GM23338 (cell line): ENCODE measurements around the gene SLC6A5. TPM values are rescaled to one million over a fixed set of nuclear protein-coding genes. Genes with fewer than 3 reads are reported as not detected.

Experiments
- ATAC-seq: fragments of 200-7000 bp; cut with Tn5 transposase; 3 replicates; pipeline ENCODE4 v1.9.1; 2020
- DNase-seq: peaks from one replicate; pipeline ENCODE4 v3.0.0-alpha.2; 2015; ENCODE audit warnings: low spot score
- H2AFZ ChIP-seq: fragments of 200-600 bp; sonication (generic); 2 replicates; pipeline ENCODE4 v1.8.0; 2016; ENCODE audit warnings: antibody characterized with exemption, mild to moderate bottlenecking, moderate library complexity
- H3F3A ChIP-seq: fragments of 200-600 bp; sonication (generic); replicated peaks from 2 replicates; pipeline ENCODE4 v1.8.0; 2017; ENCODE audit warnings: antibody characterized with exemption, mixed run types, low read depth
- H3K27ac ChIP-seq: fragments of 200-600 bp; sonication (generic); 2 replicates; pipeline ENCODE4 v1.6.1; 2016; ENCODE audit warnings: low read depth
- H3K27me3 ChIP-seq: fragments of 200-600 bp; sonication (generic); 2 replicates; pipeline ENCODE4 v1.8.0; 2016; ENCODE audit warnings: mild to moderate bottlenecking, mixed run types, moderate library complexity; ENCODE audit not compliant: insufficient read depth
- H3K36me3 ChIP-seq: fragments of 200-600 bp; sonication (generic); 2 replicates; pipeline ENCODE4 v1.8.0; 2016; ENCODE audit warnings: mild to moderate bottlenecking; ENCODE audit not compliant: insufficient read depth
- H3K4me1 ChIP-seq: fragments of 200-600 bp; sonication (generic); 2 replicates; pipeline ENCODE4 v1.8.0; 2016; ENCODE audit warnings: mild to moderate bottlenecking, moderate library complexity; ENCODE audit not compliant: insufficient read depth
- H3K4me2 ChIP-seq: fragments of 200-600 bp; sonication (generic); 2 replicates; pipeline ENCODE4 v1.7.1; 2017; ENCODE audit warnings: mixed run types
- H3K4me3 ChIP-seq: fragments of 200-600 bp; sonication (generic); 2 replicates; pipeline ENCODE4 v1.6.1; 2016; ENCODE audit warnings: mixed run types
- H3K79me2 ChIP-seq: fragments of 200-600 bp; sonication (generic); replicated peaks from 2 replicates; pipeline ENCODE4 v1.8.0; 2017; ENCODE audit warnings: mild to moderate bottlenecking; ENCODE audit not compliant: insufficient read depth
- H3K9me2 ChIP-seq: fragments of 200-600 bp; sonication (generic); 2 replicates; pipeline ENCODE4 v1.8.0; 2017; ENCODE audit not compliant: insufficient read depth
- H4K20me1 ChIP-seq: fragments of 200-600 bp; sonication (generic); replicated peaks from 2 replicates; pipeline ENCODE4 v1.8.0; 2017; ENCODE audit warnings: mild to moderate bottlenecking; ENCODE audit not compliant: insufficient read depth
- H3K27ac Mint-ChIP-seq: 2 replicates; pipeline ENCODE4 v1.8.0; 2020; ENCODE audit warnings: inconsistent platforms, mild to moderate bottlenecking, moderate library complexity, mixed read lengths
- H3K27me3 Mint-ChIP-seq: 3 replicates; pipeline ENCODE4 v1.8.0; 2022; ENCODE audit warnings: low read depth, mild to moderate bottlenecking, moderate library complexity, mixed read lengths, inconsistent platforms; ENCODE audit not compliant: insufficient read depth, poor library complexity
- H3K36me3 Mint-ChIP-seq: 3 replicates; pipeline ENCODE4 v1.8.0; 2021; ENCODE audit warnings: low read depth, mild to moderate bottlenecking, inconsistent platforms, moderate library complexity, mixed read lengths
- H3K4me1 Mint-ChIP-seq: 3 replicates; pipeline ENCODE4 v1.8.0; 2020; ENCODE audit warnings: mild to moderate bottlenecking, inconsistent platforms, mixed read lengths
- H3K4me3 Mint-ChIP-seq: 3 replicates; pipeline ENCODE4 v1.8.0; 2021; ENCODE audit warnings: moderate library complexity, mild to moderate bottlenecking, inconsistent platforms, mixed read lengths
- H3K9me3 Mint-ChIP-seq: 3 replicates; pipeline ENCODE4 v1.8.0; 2020; ENCODE audit warnings: moderate library complexity, mild to moderate bottlenecking, inconsistent platforms, mixed read lengths
- CREB1 ChIP-seq: fragments of 250-450 bp; sonication (Bioruptor Pico); IDR thresholded peaks from 2 replicates; pipeline ENCODE4 v1.5.0; 2020; ENCODE audit warnings: low read depth, mild to moderate bottlenecking, moderate library complexity
- EZH2 ChIP-seq: fragments of 200-600 bp; sonication (generic); IDR thresholded peaks from one replicate; pipeline ENCODE4 v1.8.0; 2017; ENCODE audit warnings: antibody characterized with exemption, mild to moderate bottlenecking, low read depth; ENCODE audit not compliant: unreplicated experiment
- EZH2phosphoT487 ChIP-seq: fragments of 200-600 bp; sonication (generic); IDR thresholded peaks from one replicate; pipeline ENCODE4 v1.8.1; 2018; ENCODE audit warnings: antibody characterized with exemption; ENCODE audit not compliant: unreplicated experiment
- ZNF331 ChIP-seq: fragments of 250-450 bp; sonication (Bioruptor Pico); IDR thresholded peaks from 2 replicates; pipeline ENCODE4 v1.5.0; 2020; ENCODE audit warnings: low read depth, mild to moderate bottlenecking, moderate library complexity
- polyA plus RNA-seq: library from polyadenylated mRNA; unstranded; fragments of >200 nt; fragmentation: Nextera tagmentation; extraction: Ambion mirVana; gene quantifications from 2 replicates; pipeline ENCODE4 v1.2.1, GENCODE V29; 2016
- total RNA-seq: library from RNA; depleted of rRNA; stranded (reverse); fragments of >200 nt; shearing (Covaris generic); gene quantifications from 2 replicates; pipeline ENCODE4 v1.2.3, GENCODE V29; 2014
- TF ChIP-seq, protein P1 (sequence below), 2 experiments: fragments of 200-600 bp in 1 of 2; sonication (generic) in 1 of 2; conservative IDR thresholded peaks; 2 replicates each; pipeline versions ENCODE4 v1.5.1 to v1.6.1; 2016 to 2017; ENCODE audit warnings: antibody characterized with exemption in 2 of 2, low read depth in 2 of 2, mild to moderate bottlenecking in 2 of 2, moderate library complexity in 1 of 2
- TF ChIP-seq, protein P2 (sequence below): fragments of 250-450 bp; sonication (Bioruptor Pico); IDR thresholded peaks from 2 replicates; pipeline ENCODE4 v1.5.0; 2020; ENCODE audit warnings: mild to moderate bottlenecking, moderate library complexity

Gene SLC6A5
- total and polyA plus RNA-seq, 2 experiments from 2014 or later, result not detected

DNA sequence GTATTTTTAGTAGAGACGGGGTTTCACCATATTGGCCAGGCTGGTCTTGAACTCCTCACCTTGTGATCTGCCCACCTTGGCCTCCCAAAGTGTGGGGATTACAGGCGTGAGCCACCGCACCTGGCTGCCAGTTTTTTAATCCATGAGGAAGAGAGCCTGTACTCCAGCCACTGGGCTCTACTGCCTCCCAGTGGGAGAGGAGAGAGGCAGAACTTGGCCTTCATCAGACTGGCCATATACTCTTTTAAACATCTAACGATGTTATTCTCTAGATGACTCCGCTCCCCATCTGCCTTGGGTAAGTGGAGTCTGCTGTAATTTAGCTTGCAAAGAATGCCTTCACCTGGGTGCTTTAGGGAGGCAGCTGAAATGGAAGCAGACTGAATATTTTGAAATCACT is 34.6 kb downstream of the SLC6A5 start:
- Mint-ChIP-seq H3K9me3 (no peaks in the 10 kb centered on the region; the same call in 2 of the 3 replicates), H3K4me1 (peaks cover 24% of the 10 kb centered on the region), H3K36me3 (no peaks in the 10 kb centered on the region), H3K4me3 (no peak overlapping the region), H3K27me3 (peaks cover 3% of the 10 kb centered on the region), H3K27ac (no peak overlapping the region)
- no peaks in the 10 kb centered on the region for H3K36me3 ChIP-seq
- H3K27me3 ChIP-seq, result no peaks in the 10 kb centered on the region
- no peak overlapping the region for H3K4me3 ChIP-seq
- H2AFZ ChIP-seq, result no peak overlapping the region
- H3K4me1 ChIP-seq, result peaks cover 7% of the 10 kb centered on the region; the same call in 1 of the 2 replicates
- no peaks in the 10 kb centered on the region; the same call in 1 of the 2 replicates for H3K9me2 ChIP-seq
- TF ChIP-seq, protein P1, sequence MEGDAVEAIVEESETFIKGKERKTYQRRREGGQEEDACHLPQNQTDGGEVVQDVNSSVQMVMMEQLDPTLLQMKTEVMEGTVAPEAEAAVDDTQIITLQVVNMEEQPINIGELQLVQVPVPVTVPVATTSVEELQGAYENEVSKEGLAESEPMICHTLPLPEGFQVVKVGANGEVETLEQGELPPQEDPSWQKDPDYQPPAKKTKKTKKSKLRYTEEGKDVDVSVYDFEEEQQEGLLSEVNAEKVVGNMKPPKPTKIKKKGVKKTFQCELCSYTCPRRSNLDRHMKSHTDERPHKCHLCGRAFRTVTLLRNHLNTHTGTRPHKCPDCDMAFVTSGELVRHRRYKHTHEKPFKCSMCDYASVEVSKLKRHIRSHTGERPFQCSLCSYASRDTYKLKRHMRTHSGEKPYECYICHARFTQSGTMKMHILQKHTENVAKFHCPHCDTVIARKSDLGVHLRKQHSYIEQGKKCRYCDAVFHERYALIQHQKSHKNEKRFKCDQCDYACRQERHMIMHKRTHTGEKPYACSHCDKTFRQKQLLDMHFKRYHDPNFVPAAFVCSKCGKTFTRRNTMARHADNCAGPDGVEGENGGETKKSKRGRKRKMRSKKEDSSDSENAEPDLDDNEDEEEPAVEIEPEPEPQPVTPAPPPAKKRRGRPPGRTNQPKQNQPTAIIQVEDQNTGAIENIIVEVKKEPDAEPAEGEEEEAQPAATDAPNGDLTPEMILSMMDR (conservative IDR thresholded peaks at IDR 0.05; ENCODE audit: low read depth in 2 of 2), result peak; percentile 64 to 81
- TF ChIP-seq EZH2phosphoT487 (no peak), ZNF331 (no peak), CREB1 (CRISPR knock-in tag) (no peak)
- H4K20me1 ChIP-seq, result no peaks in the 10 kb centered on the region
- ATAC-seq, result peak; percentile 73
- no peaks in the 10 kb centered on the region for H3K79me2 ChIP-seq
- DNase-seq, result peak; percentile 47
- no peak overlapping the region for H3K4me2 ChIP-seq
- H3K27ac ChIP-seq, result no peak overlapping the region
- H3F3A ChIP-seq, result no peaks in the 10 kb centered on the region

DNA sequence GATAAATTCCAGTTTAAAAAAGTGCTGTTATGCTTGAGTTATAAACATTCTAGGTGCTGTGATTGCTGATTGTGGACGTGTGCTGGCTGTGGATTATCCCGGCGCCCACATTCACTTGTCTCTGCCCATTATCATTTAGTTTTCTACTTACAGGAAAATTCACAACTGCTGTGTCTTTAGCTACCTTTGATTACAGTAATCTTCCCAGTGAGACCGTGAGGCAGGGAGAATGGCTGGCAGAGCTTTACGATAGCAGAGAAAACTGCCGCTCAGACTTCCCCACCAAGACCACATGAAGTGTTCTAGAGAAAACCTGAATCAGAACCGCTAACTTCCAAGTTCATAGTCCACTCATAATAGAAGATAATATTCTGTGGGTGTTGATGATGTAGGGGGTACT is 35.4 kb downstream of the SLC6A5 start:
- no peaks in the 10 kb centered on the region for H3F3A ChIP-seq
- Mint-ChIP-seq H3K9me3 (no peaks in the 10 kb centered on the region; the same call in 2 of the 3 replicates), H3K27me3 (peaks cover 3% of the 10 kb centered on the region), H3K4me1 (peaks cover 24% of the 10 kb centered on the region), H3K27ac (no peak overlapping the region), H3K36me3 (no peaks in the 10 kb centered on the region), H3K4me3 (no peak overlapping the region)
- H3K4me1 ChIP-seq, result peaks cover 7% of the 10 kb centered on the region; the same call in 1 of the 2 replicates
- H3K27me3 ChIP-seq, result no peaks in the 10 kb centered on the region
- no peak for TF ChIP-seq EZH2
- TF ChIP-seq, protein P2, sequence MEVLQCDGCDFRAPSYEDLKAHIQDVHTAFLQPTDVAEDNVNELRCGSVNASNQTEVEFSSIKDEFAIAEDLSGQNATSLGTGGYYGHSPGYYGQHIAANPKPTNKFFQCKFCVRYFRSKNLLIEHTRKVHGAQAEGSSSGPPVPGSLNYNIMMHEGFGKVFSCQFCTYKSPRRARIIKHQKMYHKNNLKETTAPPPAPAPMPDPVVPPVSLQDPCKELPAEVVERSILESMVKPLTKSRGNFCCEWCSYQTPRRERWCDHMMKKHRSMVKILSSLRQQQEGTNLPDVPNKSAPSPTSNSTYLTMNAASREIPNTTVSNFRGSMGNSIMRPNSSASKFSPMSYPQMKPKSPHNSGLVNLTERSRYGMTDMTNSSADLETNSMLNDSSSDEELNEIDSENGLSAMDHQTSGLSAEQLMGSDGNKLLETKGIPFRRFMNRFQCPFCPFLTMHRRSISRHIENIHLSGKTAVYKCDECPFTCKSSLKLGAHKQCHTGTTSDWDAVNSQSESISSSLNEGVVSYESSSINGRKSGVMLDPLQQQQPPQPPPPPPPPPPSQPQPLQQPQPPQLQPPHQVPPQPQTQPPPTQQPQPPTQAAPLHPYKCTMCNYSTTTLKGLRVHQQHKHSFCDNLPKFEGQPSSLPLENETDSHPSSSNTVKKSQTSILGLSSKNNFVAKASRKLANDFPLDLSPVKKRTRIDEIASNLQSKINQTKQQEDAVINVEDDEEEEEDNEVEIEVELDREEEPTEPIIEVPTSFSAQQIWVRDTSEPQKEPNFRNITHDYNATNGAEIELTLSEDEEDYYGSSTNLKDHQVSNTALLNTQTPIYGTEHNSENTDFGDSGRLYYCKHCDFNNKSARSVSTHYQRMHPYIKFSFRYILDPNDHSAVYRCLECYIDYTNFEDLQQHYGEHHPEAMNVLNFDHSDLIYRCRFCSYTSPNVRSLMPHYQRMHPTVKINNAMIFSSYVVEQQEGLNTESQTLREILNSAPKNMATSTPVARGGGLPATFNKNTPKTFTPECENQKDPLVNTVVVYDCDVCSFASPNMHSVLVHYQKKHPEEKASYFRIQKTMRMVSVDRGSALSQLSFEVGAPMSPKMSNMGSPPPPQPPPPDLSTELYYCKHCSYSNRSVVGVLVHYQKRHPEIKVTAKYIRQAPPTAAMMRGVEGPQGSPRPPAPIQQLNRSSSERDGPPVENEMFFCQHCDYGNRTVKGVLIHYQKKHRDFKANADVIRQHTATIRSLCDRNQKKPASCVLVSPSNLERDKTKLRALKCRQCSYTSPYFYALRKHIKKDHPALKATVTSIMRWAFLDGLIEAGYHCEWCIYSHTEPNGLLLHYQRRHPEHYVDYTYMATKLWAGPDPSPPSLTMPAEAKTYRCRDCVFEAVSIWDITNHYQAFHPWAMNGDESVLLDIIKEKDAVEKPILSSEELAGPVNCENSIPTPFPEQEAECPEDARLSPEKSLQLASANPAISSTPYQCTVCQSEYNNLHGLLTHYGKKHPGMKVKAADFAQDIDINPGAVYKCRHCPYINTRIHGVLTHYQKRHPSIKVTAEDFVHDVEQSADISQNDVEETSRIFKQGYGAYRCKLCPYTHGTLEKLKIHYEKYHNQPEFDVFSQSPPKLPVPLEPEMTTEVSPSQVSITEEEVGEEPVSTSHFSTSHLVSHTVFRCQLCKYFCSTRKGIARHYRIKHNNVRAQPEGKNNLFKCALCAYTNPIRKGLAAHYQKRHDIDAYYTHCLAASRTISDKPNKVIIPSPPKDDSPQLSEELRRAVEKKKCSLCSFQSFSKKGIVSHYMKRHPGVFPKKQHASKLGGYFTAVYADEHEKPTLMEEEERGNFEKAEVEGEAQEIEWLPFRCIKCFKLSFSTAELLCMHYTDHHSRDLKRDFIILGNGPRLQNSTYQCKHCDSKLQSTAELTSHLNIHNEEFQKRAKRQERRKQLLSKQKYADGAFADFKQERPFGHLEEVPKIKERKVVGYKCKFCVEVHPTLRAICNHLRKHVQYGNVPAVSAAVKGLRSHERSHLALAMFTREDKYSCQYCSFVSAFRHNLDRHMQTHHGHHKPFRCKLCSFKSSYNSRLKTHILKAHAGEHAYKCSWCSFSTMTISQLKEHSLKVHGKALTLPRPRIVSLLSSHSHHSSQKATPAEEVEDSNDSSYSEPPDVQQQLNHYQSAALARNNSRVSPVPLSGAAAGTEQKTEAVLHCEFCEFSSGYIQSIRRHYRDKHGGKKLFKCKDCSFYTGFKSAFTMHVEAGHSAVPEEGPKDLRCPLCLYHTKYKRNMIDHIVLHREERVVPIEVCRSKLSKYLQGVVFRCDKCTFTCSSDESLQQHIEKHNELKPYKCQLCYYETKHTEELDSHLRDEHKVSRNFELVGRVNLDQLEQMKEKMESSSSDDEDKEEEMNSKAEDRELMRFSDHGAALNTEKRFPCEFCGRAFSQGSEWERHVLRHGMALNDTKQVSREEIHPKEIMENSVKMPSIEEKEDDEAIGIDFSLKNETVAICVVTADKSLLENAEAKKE (CRISPR knock-in tag), result no peak
- H3K79me2 ChIP-seq, result no peaks in the 10 kb centered on the region
- H3K27ac ChIP-seq, result no peak overlapping the region
- DNase-seq (no peak), ATAC-seq (no peak)
- no peak overlapping the region for H3K4me2 ChIP-seq
- H4K20me1 ChIP-seq, result no peaks in the 10 kb centered on the region
- no peak overlapping the region for H2AFZ ChIP-seq
- H3K36me3 ChIP-seq, result no peaks in the 10 kb centered on the region
- H3K9me2 ChIP-seq, result no peaks in the 10 kb centered on the region; the same call in 1 of the 2 replicates
- no peak overlapping the region for H3K4me3 ChIP-seq
